ENCODE data around the gene OR51B6.

GRCh38 chr11:5384335-5384734 is 33.0 kb downstream of the OR51B6 start:
- TF ChIP-seq CTCF (IDR thresholded peaks at IDR 0.05) = no peak
- TF ChIP-seq ZNF138 (CRISPR knock-in tag; conservative IDR thresholded peaks at IDR 0.05) = no peak
- TF ChIP-seq IRF1 (CRISPR knock-in tag; IDR thresholded peaks at IDR 0.05) = no peak
- TF ChIP-seq ESRRA (CRISPR knock-in tag; IDR thresholded peaks at IDR 0.05; ENCODE audit: borderline replicate concordance) = no peak
- TF ChIP-seq NR1H2 (CRISPR knock-in tag; IDR thresholded peaks at IDR 0.05) = no peak
- TF ChIP-seq OVOL2 (CRISPR knock-in tag; IDR thresholded peaks at IDR 0.05; ENCODE audit: borderline replicate concordance) = no peak
- TF ChIP-seq TEAD1 (CRISPR knock-in tag; IDR thresholded peaks at IDR 0.05) = no peak

Measured in WTC11 (cell line).